ENCODE measurements around the gene CMTM8. TPM values are rescaled to one million over a fixed set of nuclear protein-coding genes. Genes with fewer than 3 reads are reported as not detected.

Gene CMTM8
- total RNA-seq, 1 donor from 2014 or later = 4.7 TPM

- H3K36me3 ChIP-seq = no peaks in the 10 kb centered on the region
- TF ChIP-seq POLR2A (IDR thresholded peaks at IDR 0.05) (no peak), CTCF (IDR thresholded peaks at IDR 0.05) (no peak), POLR2AphosphoS5 (IDR thresholded peaks at IDR 0.05; ENCODE audit: insufficient read depth in 1 of 2, low read depth in 1 of 2) (no peak)
- H3K4me1 ChIP-seq = no peaks in the 10 kb centered on the region
- H3K4me3 ChIP-seq = no peak overlapping the region
- intact Hi-C loops (cut with DNase I) = no loop called here
- H3K27ac ChIP-seq = no peak overlapping the region
- no peak for DNase-seq (ENCODE audit: extremely low spot score in 2 of 2)
- H3K27me3 ChIP-seq = no peaks in the 10 kb centered on the region
- no peaks in the 10 kb centered on the region for H3K9me3 ChIP-seq
These were observed 43.2 kb downstream of the CMTM8 start for GRCh38 chr3:32281570-32282106.

- H3K9me3 ChIP-seq = no peaks in the 10 kb centered on the region
- no peaks in the 10 kb centered on the region for H3K27me3 ChIP-seq
- intact Hi-C loops (cut with DNase I) = no loop called here
- no peak for TF ChIP-seq POLR2A (IDR thresholded peaks at IDR 0.05)
- no peak for TF ChIP-seq CTCF (IDR thresholded peaks at IDR 0.05)
- no peak for TF ChIP-seq POLR2AphosphoS5 (IDR thresholded peaks at IDR 0.05; ENCODE audit: insufficient read depth in 1 of 2, low read depth in 1 of 2)
- H3K27ac ChIP-seq = no peak overlapping the region
- H3K4me1 ChIP-seq = no peaks in the 10 kb centered on the region
- H3K4me3 ChIP-seq = no peak overlapping the region
- no peaks in the 10 kb centered on the region for H3K36me3 ChIP-seq
- DNase-seq (ENCODE audit: extremely low spot score in 2 of 2) = no peak
These were observed 44.2 kb downstream of the CMTM8 start for GRCh38 chr3:32282578-32283154.

DNA sequence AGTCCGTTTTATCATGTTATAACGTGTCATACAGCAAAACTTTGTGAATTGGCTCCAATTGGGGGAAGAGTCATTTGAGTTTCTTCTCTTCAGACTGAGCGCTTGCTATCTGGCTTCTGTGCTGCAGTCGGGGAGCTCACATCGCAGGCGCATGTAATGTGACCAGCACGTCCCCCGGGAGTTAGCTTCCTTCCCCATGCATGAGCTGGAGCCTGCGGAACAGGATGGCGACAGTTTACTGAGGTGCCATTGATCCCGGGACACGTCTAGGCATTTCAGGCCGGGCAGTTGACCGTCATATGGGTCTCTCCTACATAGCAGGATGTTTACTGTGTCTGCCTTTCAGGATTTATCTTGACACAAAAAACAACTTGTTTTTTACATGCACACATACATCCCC lies 44.8 kb downstream of the CMTM8 start:
- Histone ChIP-seq H3K36me3 (no peaks in the 10 kb centered on the region), H3K4me3 (no peak overlapping the region), H3K27me3 (no peaks in the 10 kb centered on the region), H3K9me3 (no peaks in the 10 kb centered on the region), H3K4me1 (no peaks in the 10 kb centered on the region), H3K27ac (no peak overlapping the region)
- TF ChIP-seq CTCF (IDR thresholded peaks at IDR 0.05) = no peak
- no peak for TF ChIP-seq POLR2A (IDR thresholded peaks at IDR 0.05)
- no peak for TF ChIP-seq POLR2AphosphoS5 (IDR thresholded peaks at IDR 0.05; ENCODE audit: insufficient read depth in 1 of 2, low read depth in 1 of 2)
- DNase-seq (ENCODE audit: extremely low spot score in 2 of 2) = no peak
- intact Hi-C loops (cut with DNase I) = no loop called here

DNA sequence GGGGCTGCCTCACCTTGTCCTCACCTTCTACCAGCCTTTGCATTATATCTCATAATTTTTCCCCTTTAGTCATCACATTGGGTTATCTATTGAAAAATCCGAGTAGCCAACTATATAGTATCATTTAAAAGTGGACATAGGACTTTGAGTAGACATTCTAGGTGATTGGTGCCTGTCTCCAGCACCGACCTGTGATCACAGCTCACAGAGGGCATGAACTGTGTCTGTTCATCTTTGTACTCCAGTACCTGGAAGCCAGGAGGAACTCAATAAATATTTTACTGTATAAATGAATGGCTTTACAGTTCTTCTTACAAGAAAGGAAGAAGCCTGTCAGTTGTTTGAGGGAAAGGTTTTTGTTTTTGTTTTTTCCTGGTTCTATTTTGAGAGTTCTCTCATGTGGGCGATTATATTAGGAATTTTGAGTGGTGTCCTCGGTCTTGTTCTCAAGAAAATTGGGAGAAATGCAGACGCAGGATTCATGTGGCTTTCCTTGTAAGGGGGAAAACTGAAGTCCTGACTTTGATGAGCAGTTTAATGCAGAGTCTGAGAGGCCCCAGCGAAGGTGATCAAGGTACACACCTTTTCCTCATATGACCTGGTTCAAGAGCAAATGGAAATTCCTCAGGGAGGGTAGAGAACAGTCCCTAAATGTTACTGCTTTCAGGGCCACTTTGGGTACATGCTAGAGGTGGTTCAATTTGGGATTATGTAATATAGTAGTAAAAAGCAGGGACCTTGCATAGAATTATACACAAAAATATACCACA lies 46.1 kb downstream of the CMTM8 start:
- TF ChIP-seq POLR2A (IDR thresholded peaks at IDR 0.05) = no peak
- no peak for TF ChIP-seq CTCF (IDR thresholded peaks at IDR 0.05)
- TF ChIP-seq POLR2AphosphoS5 (IDR thresholded peaks at IDR 0.05; ENCODE audit: insufficient read depth in 1 of 2, low read depth in 1 of 2) = no peak
- H3K27ac ChIP-seq = no peak overlapping the region

GRCh38 chr3:32285891-32286290 lies 47.4 kb downstream of the CMTM8 start:
- Histone ChIP-seq H3K4me1 (no peaks in the 10 kb centered on the region), H3K9me3 (no peaks in the 10 kb centered on the region), H3K4me3 (no peak overlapping the region), H3K36me3 (no peaks in the 10 kb centered on the region), H3K27ac (no peak overlapping the region), H3K27me3 (no peaks in the 10 kb centered on the region)
- TF ChIP-seq POLR2AphosphoS5 (IDR thresholded peaks at IDR 0.05; ENCODE audit: insufficient read depth in 1 of 2, low read depth in 1 of 2) = no peak
- no peak for TF ChIP-seq CTCF (IDR thresholded peaks at IDR 0.05)
- TF ChIP-seq POLR2A (IDR thresholded peaks at IDR 0.05) = no peak
- no peak for DNase-seq (ENCODE audit: extremely low spot score in 2 of 2)
- intact Hi-C loops (cut with DNase I) = no loop called here

More for the DNA sequence above, 46.1 kb downstream of the CMTM8 start:
- DNase-seq (ENCODE audit: extremely low spot score in 2 of 2) = no peak
- intact Hi-C loops (cut with DNase I) = no loop called here
- no peak overlapping the region for H3K4me3 ChIP-seq
- no peaks in the 10 kb centered on the region for H3K27me3 ChIP-seq
- H3K36me3 ChIP-seq = no peaks in the 10 kb centered on the region
- H3K4me1 ChIP-seq = no peaks in the 10 kb centered on the region
- no peaks in the 10 kb centered on the region for H3K9me3 ChIP-seq
